ENCODE measurements around the gene ISLR2.
"Not testable (repeated sequence)": the region's sequence is repeated elsewhere in the genome, so short reads cannot be mapped to it uniquely, and the experiment has no call there.

The ISLR2 gene

GRCh38 chr15:74157868-74158827, 27.8 kb downstream of the ISLR2 start:
- no peak for DNase-seq

- DNase-seq, result no peak
Observed at GRCh38 chr15:74158855-74159650, 28.7 kb downstream of the ISLR2 start.

- no peak for DNase-seq
Observed at GRCh38 chr15:74159773-74160172, 29.4 kb downstream of the ISLR2 start.

GRCh38 chr15:74160390-74160789, 30.0 kb downstream of the ISLR2 start:
- DNase-seq, result not testable (repeated sequence)

GRCh38 chr15:74162195-74162536, 31.8 kb downstream of the ISLR2 start:
- not testable (repeated sequence) for DNase-seq

- DNase-seq, result no peak
Observed at GRCh38 chr15:74165461-74165860, 35.1 kb downstream of the ISLR2 start.

- no peak for DNase-seq
Observed at GRCh38 chr15:74167891-74168331, 37.5 kb downstream of the ISLR2 start.

GRCh38 chr15:74168711-74169126, 38.3 kb downstream of the ISLR2 start:
- DNase-seq, result no peak

- DNase-seq, result no peak
Observed at GRCh38 chr15:74170071-74170844, 39.9 kb downstream of the ISLR2 start.

- no peak for DNase-seq
Observed at GRCh38 chr15:74170875-74171578, 40.6 kb downstream of the ISLR2 start.

- DNase-seq, result no peak
Observed at GRCh38 chr15:74171965-74172541, 41.7 kb downstream of the ISLR2 start.

GRCh38 chr15:74172701-74173379, 42.5 kb downstream of the ISLR2 start:
- DNase-seq, result no peak

GRCh38 chr15:74173380-74174218, 43.2 kb downstream of the ISLR2 start, which contains the start of gene ISLR:
TSS of gene ISLR (plus strand) at chr15:74173710. CDS start at chr15:74174859, 1,149 bp downstream.
- DNase-seq, result no peak

GRCh38 chr15:74174219-74174957, 44.0 kb downstream of the ISLR2 start:
- DNase-seq, result no peak

- DNase-seq, result no peak
Observed at GRCh38 chr15:74174958-74175253, 44.5 kb downstream of the ISLR2 start.

- no peak for DNase-seq
Observed at GRCh38 chr15:74175271-74176191, 45.1 kb downstream of the ISLR2 start.

- DNase-seq, result no peak
Observed at GRCh38 chr15:74176262-74177214, 46.2 kb downstream of the ISLR2 start.
